ENCODE results near the gene ZNF548.

The ZNF548 gene

GRCh38 chr19:57403737-57404563 is 14.3 kb downstream of the ZNF548 start:
- no peak for DNase-seq

DNA sequence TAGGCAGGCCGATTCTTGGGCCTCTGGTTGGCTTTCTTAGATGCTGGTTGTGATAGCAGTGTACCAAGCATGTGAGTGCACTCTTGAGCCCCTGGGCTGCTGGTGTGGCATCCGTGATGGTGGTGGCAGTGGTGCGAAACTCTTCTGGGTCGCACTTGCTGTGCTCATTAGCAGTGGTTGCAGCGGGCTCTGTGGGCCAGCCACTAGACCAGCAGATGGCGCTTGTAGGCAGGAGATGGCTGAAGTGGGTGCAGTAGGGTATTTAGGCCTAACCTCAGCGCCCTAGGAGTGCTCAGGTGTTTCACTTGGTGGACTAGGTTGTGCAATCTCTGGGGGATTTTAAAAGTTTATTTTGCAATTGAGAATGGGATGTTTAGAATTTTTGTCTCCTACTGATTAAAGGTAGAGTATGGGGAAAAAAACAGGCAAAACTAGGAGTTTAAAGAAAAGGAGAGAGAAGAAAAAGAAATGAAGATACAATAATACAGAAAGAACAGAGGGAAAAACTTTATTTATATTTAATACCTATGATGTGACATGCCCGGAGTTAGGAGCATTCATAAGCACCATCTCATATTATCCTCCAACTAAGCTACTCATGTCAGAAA is 17.0 kb downstream of the ZNF548 start:
- DNase-seq = peak; percentile 51

DNA sequence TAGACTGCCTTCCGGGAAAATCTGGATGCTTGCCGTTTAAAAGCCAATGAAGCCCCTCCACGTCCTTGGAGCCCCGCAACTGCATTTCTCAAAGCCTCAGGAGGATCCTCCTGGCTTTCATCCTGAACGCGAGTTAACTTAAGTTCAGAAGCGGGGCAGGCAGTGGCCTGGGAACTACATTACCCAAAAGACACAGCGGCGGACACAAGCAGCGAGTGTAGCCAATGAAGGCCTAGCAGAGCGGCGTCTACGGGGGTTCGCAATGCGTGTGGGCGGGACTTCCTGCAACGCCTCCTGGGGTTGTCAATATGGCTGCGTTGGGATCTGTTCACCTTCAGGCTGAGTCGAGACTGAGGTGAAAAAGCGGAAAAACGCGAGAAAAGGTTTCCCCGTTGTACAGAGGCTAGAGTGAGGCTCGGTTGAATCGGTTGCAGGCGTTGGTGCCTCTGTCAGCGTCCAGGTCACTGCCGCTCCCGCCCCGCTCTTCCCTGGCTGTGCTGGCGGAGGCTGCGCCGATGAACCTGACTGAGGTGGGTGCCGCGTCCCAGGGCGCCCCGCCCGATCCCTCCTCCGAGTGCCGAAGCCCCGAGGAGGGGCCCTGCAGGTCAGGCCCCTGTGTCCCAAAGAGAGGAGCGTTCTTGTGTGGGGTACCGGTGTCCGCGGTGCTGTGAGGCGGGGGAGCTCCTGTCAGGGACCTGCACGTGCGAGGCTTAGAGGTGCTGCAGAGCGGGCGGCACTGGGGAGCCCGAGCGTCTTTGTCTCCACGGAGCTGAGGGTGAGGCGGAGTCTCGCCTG is 21.4 kb downstream of the ZNF548 start, which contains the start of gene ZNF17:
Gene ZNF17, plus strand, starts transcription at position 285 of the 795 bp plus-strand sequence. CDS start 2,455 bp downstream, outside the sequence.
- DNase-seq = peak; percentile 83

- no peak for DNase-seq
Measured at GRCh38 chr19:57419439-57419838, 29.8 kb downstream of the ZNF548 start.

- no peak for DNase-seq
Measured at GRCh38 chr19:57421037-57421436, 31.4 kb downstream of the ZNF548 start.

DNA sequence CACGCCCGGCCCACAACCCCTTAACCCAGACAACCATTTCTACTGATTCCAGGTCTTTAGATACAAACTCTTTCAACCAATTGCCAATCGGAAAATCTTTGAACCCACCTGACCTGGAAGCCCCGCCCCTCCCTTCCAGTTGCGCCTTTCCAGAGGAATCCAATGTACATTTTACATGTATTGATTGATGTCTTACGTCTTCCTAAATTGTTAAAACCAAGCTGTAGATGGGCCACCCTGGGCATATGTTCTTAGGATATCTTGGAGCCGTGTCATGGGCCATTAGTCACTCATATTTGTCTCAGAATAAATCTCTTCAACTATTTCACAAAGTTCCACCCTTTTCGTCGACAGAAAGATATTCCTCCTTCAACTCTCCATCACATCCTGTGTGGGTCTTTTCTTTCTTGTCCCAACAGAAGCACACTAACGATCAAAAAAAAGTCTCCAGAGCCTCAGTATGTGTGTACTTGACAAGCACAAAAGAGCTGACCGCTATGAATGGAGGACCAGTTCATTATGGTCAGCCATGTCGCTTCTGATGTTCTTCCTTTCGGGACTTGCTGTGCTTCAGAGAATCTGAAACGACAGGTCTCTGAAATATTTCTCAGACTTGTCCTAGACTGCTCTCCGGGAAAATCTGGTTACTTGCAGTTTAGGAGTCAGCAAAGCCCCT is 44.9 kb downstream of the ZNF548 start:
- DNase-seq = no peak

- DNase-seq = peak; percentile 95
Measured at GRCh38 chr19:57435062-57435978, 45.7 kb downstream of the ZNF548 start, which contains the start of gene ZNF749. Gene ZNF749 (plus strand): TSS chr19:57435325. CDS start chr19:57435579, 254 bp downstream.

GRCh38 chr19:57436417-57436816 is 46.8 kb downstream of the ZNF548 start:
- no peak for DNase-seq

GRCh38 chr19:57437931-57438330 is 48.3 kb downstream of the ZNF548 start:
- no peak for DNase-seq

- no peak for DNase-seq
Measured at GRCh38 chr19:57438925-57439324, 49.3 kb downstream of the ZNF548 start.

- DNase-seq = no peak
Measured at GRCh38 chr19:57441979-57442752, 52.5 kb downstream of the ZNF548 start.

DNA sequence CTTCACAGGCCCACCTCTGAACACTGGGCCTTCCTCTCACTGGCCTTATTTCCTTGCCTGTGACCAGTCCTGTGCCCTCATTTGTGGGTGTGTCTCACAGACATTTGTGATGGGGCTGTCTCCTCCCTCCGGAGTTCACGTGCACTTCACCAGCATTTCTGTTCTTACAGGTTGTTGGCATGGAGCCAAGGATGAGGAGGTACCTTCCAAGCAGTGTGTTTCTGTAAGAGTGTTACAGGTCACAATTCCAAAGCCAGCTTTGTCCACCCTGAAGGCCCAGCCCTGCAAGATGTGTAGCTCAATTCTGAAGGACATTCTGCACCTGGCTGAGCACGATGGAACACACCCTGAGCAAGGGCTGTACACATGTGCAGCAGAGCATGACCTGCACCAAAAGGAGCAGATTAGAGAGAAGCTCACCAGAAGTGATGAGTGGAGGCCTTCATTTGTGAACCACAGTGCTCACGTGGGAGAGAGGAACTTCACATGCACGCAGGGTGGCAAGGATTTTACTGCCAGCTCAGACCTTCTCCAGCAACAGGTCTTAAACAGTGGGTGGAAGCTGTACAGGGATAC is 53.6 kb downstream of the ZNF548 start:
- DNase-seq = no peak

GRCh38 chr19:57452307-57452706 is 62.7 kb downstream of the ZNF548 start:
- DNase-seq = no peak

All from effector CD8-positive, alpha-beta T cell (primary cell).